K562 (cell line): ENCODE data around the gene KRTAP5-6. TPM values are rescaled to one million over a fixed set of nuclear protein-coding genes. Genes with fewer than 3 reads are reported as not detected.

ENCODE experiments used
- ATAC-seq: fragments of 200-7000 bp; cut with Tn5 transposase; 3 replicates; pipeline ENCODE4 v1.9.1; 2020; ENCODE audit warnings: moderate library complexity
- BruUV-seq: library from RNA; stranded (reverse); fragments of 400-500 nt; replicated peaks from 2 replicates; lab custom pipeline; 2021; lab: Mats Ljungman, UMichigan
- CTCF ChIA-PET: fragments of 300-600 bp; formaldehyde crosslinking; extraction: SDS; loops from one replicate; lab custom pipeline; 2021; ENCODE audit warnings: low intra/inter-chr PET ratio; lab: Yijun Ruan, JAX
- POLR2A ChIA-PET: fragments of 300-600, 350-650 bp; sonication (Branson Sonifier 250); formaldehyde crosslinking; extraction: SDS; loops from one replicate; lab custom pipeline; 2021; ENCODE audit warnings: antibody characterized with exemption, inconsistent platforms; lab: Yijun Ruan, JAX
- DNase-seq, 4 experiments: peaks; one replicate each; pipeline versions ENCODE4 v3.0.0 to v3.0.0-alpha.2; 2011 to 2018; ENCODE audit warnings: low spot score in 3 of 4, mixed read lengths in 3 of 4; ENCODE audit errors: extremely low read depth in 1 of 4
- FAIRE-seq: peaks from 2 replicates; lab custom pipeline; 2011; peaks lifted over from hg19 to GRCh38; lab: Jason Lieb, UNC
- H2AFZ ChIP-seq: 2 replicates; pipeline ENCODE4 v1.6.0; 2011; ENCODE audit warnings: low read depth, low read length, control low read depth, inconsistent platforms
- H3K27ac ChIP-seq: fragments of 200-600 bp; 3 replicates; pipeline ENCODE4 v1.8.0; 2011; ENCODE audit warnings: low read depth, mild to moderate bottlenecking, control low read depth, inconsistent platforms, low read length, moderate library complexity, mixed read lengths; ENCODE audit errors: extremely low read depth
- H3K27me3 ChIP-seq, 2 experiments: fragments of 300-600 bp in 1 of 2; 2 replicates in 1 of 2; 3 replicates in 1 of 2; pipeline versions ENCODE4 v1.6.0 to v1.8.0; 2011; ENCODE audit warnings: inconsistent platforms in 2 of 2, low read length in 2 of 2, mild to moderate bottlenecking in 1 of 2, mixed read lengths in 1 of 2, moderate library complexity in 1 of 2; ENCODE audit not compliant: control insufficient read depth in 2 of 2, insufficient read depth in 2 of 2
- H3K36me3 ChIP-seq: fragments of 300-600 bp; 3 replicates; pipeline ENCODE4 v1.8.0; 2011; ENCODE audit warnings: mild to moderate bottlenecking, low read length, inconsistent platforms; ENCODE audit not compliant: control insufficient read depth, insufficient read depth
- H3K4me1 ChIP-seq, 2 experiments: fragments of 200-600 bp in 1 of 2; replicated peaks in 1 of 2; 2 replicates in 1 of 2; 3 replicates in 1 of 2; pipeline versions ENCODE4 v1.5.1 to v1.8.0; 2011; ENCODE audit warnings: inconsistent platforms in 2 of 2, low read length in 2 of 2, mild to moderate bottlenecking in 1 of 2, mixed read lengths in 1 of 2, moderate library complexity in 1 of 2; ENCODE audit not compliant: control insufficient read depth in 2 of 2, insufficient read depth in 2 of 2
- H3K4me2 ChIP-seq: 2 replicates; pipeline ENCODE4 v1.6.1; 2011; ENCODE audit warnings: low read length, control low read depth, inconsistent platforms, mixed read lengths; ENCODE audit not compliant: insufficient read depth
- H3K4me3 ChIP-seq: fragments of 200-600 bp; sonication (generic), shearing (Covaris generic); 2 replicates; pipeline ENCODE4 v1.5.1; 2016; ENCODE audit warnings: control low read depth, inconsistent platforms
- H3K79me2 ChIP-seq: fragments of 200-600 bp; 3 replicates; pipeline ENCODE4 v1.8.0; 2011; ENCODE audit warnings: low read length, inconsistent platforms; ENCODE audit not compliant: control insufficient read depth, insufficient read depth
- H3K9ac ChIP-seq, 2 experiments: 2 replicates each; pipeline versions ENCODE4 v1.6.0 to v1.6.1; 2011; ENCODE audit warnings: low read depth in 2 of 2, low read length in 2 of 2, control low read depth in 1 of 2, inconsistent platforms in 1 of 2, mild to moderate bottlenecking in 1 of 2, mixed read lengths in 1 of 2; ENCODE audit not compliant: insufficient read depth in 1 of 2
- H3K9me1 ChIP-seq: one replicate; pipeline ENCODE4 v1.6.0; 2011; ENCODE audit warnings: inconsistent platforms, mild to moderate bottlenecking, low read length, moderate library complexity; ENCODE audit not compliant: control insufficient read depth, insufficient read depth
- H3K9me3 ChIP-seq: replicated peaks from 2 replicates; pipeline ENCODE4 v1.5.1; 2011; ENCODE audit warnings: low read depth, low read length, inconsistent platforms; ENCODE audit not compliant: control insufficient read depth, insufficient read depth
- H4K20me1 ChIP-seq: replicated peaks from 2 replicates; pipeline ENCODE4 v1.6.1; 2011; ENCODE audit warnings: low read length, inconsistent platforms, mixed read lengths; ENCODE audit not compliant: control insufficient read depth, insufficient read depth
- ATF6 ChIP-seq: sonication (generic); formaldehyde crosslinking; IDR thresholded peaks from 2 replicates; pipeline ENCODE4 v1.4.0; 2020; ENCODE audit warnings: mild to moderate bottlenecking, missing genetic modification reagents
- CHCHD3 ChIP-seq: fragments of 250-450 bp; sonication (Bioruptor Pico); IDR thresholded peaks from 2 replicates; pipeline ENCODE4 v2.1.2; 2022; ENCODE audit warnings: mild to moderate bottlenecking
- HNRNPUL1 ChIP-seq: fragments of 200-400 bp; formaldehyde crosslinking; IDR thresholded peaks from 2 replicates; pipeline ENCODE4 v1.6.1; 2017; ENCODE audit warnings: low read length
- NEUROD1 ChIP-seq: fragments of 150-350 bp; IDR thresholded peaks from 2 replicates; pipeline ENCODE4 v1.6.1; 2014; ENCODE audit warnings: borderline replicate concordance, low read length, low read depth; ENCODE audit not compliant: partially characterized antibody
- NONO ChIP-seq, 2 experiments: fragments of 200-400 bp in 1 of 2; fragments of 450-650 bp in 1 of 2; formaldehyde crosslinking in 1 of 2; IDR thresholded peaks; 2 replicates each; pipeline ENCODE4 v1.6.1; 2017; ENCODE audit warnings: low read depth in 2 of 2, mild to moderate bottlenecking in 2 of 2, moderate library complexity in 2 of 2, low read length in 1 of 2
- REST ChIP-seq, 2 experiments: fragments of 450-650 bp; formaldehyde crosslinking in 1 of 2; IDR thresholded peaks; 2 replicates each; pipeline versions ENCODE4 v1.4.0 to v1.6.1; 2014 to 2020; ENCODE audit warnings: mild to moderate bottlenecking in 2 of 2, borderline replicate concordance in 1 of 2, low read depth in 1 of 2
- SRSF9 ChIP-seq: fragments of 200-400 bp; formaldehyde crosslinking; IDR thresholded peaks from 2 replicates; pipeline ENCODE4 v1.6.1; 2017; ENCODE audit warnings: low read depth, low read length, borderline replicate concordance
- TEAD1 ChIP-seq, 2 experiments: fragments of 450-650 bp in 1 of 2; sonication (generic) in 1 of 2; formaldehyde crosslinking; IDR thresholded peaks; 2 replicates each; pipeline versions ENCODE4 v1.4.0 to v1.8.0; 2020 to 2022; ENCODE audit warnings: mild to moderate bottlenecking in 2 of 2, missing genetic modification reagents in 1 of 2
- WGBS: fragments of 100-300 bp; shearing (Covaris generic); methylation state at CpG from one replicate; pipeline ENCODE4 v1.1.6; 2016; ENCODE audit warnings: low coverage, mixed read lengths; ENCODE audit not compliant: insufficient coverage; ENCODE audit errors: missing lambda C conversion rate; 5-methylcytosine and 5-hydroxymethylcytosine counted together
- in situ Hi-C: fragments of 300-500 bp; cut with MboI; formaldehyde crosslinking; loops from 4 replicates; pipeline ENCODE4 v1.15.0; 2018; ENCODE audit warnings: inconsistent platforms, mixed read lengths
- intact Hi-C: fragments of 100-400 bp; cut with micrococcal nuclease; formaldehyde crosslinking; loops from 2 replicates; pipeline ENCODE4 v1.14.2; 2022
- polyA plus RNA-seq, 8 experiments: library from polyadenylated mRNA; depleted of rRNA in 4 of 8; stranded (reverse) in 5 of 8; unstranded in 3 of 8; fragments of >200 nt; fragmentation: Nextera tagmentation in 2 of 8; fragmentation: Illumina TruSeq in 1 of 8; extraction: Ambion mirVana in 2 of 8; extraction: Trizol in 1 of 8; gene quantifications; 2 replicates each; pipeline versions ENCODE4 v1.2.1 to v1.2.3, GENCODE V29; 2011 to 2014; ENCODE audit warnings: inconsistent platforms in 1 of 8, missing spikeins in 1 of 8
- total RNA-seq, 7 experiments: library from RNA; depleted of rRNA in 6 of 7; stranded (reverse); fragments of >200 nt in 6 of 7; fragmentation: Illumina TruSeq in 2 of 7; extraction: Trizol in 2 of 7; gene quantifications; 2 replicates each; pipeline versions ENCODE4 v1.2.1 to v1.2.3, GENCODE V29; 2011 to 2021; ENCODE audit warnings: low replicate concordance in 1 of 7
- TF ChIP-seq, protein P1 (sequence below): sonication (generic); formaldehyde crosslinking; IDR thresholded peaks from 2 replicates; pipeline ENCODE4 v1.8.1; 2023; ENCODE audit warnings: mild to moderate bottlenecking, missing genetic modification reagents, moderate library complexity

KRTAP5-6 gene
- total and polyA plus RNA-seq, 9 of the 15 experiments (the other 6 are each of a cell fraction or from before 2014, with no cell fraction given) = not detected

GRCh38 chr11:1682225-1682905, 14.6 kb upstream of the KRTAP5-6 start:
- in situ Hi-C loops = loop anchor here (25.0 kb wide), 1 partner anchor 330 kb away; no protein-coding TSS in a partner anchor
- 8% methylated on average over 15 of the region's 15 CpGs for WGBS
- no peaks in the 10 kb centered on the region for H3K9me3 ChIP-seq
- BruUV-seq = no TSS peak
- no peak overlapping the region for H3K4me3 ChIP-seq
- H2AFZ ChIP-seq = no peak overlapping the region
- H3K4me2 ChIP-seq = no peak overlapping the region
- peaks cover 8 to 31% of the 10 kb centered on the region in 2 experiments; a peak in 4 of 5 replicates for H3K27me3 ChIP-seq
- ChIA-PET POLR2A (interaction anchor here (0.6 kb wide), 1 partner anchor 537 kb away, joined by 4 read pairs; no protein-coding TSS in a partner anchor), CTCF (no interaction called here)
- no peak overlapping the region for H3K27ac ChIP-seq
- FAIRE-seq (no peak), DNase-seq (no peak), ATAC-seq (no peak)
- H3K36me3 ChIP-seq = no peaks in the 10 kb centered on the region
- no peak overlapping the region for H3K9ac ChIP-seq
- no peaks in the 10 kb centered on the region for H3K79me2 ChIP-seq
- H3K4me1 ChIP-seq = no peaks in the 10 kb centered on the region
- intact Hi-C loops = no loop called here
- no peaks in the 10 kb centered on the region for H4K20me1 ChIP-seq
- no peaks in the 10 kb centered on the region for H3K9me1 ChIP-seq
- no peak for TF ChIP-seq REST (IDR thresholded peaks at IDR 0.05; ENCODE audit: borderline replicate concordance)
- no peak for TF ChIP-seq REST (CRISPR knock-in tag; IDR thresholded peaks at IDR 0.05; ENCODE audit: low read depth)
- no peak for TF ChIP-seq NONO (IDR thresholded peaks at IDR 0.05; ENCODE audit: low read depth in 2 of 2, low read length in 1 of 2)
- TF ChIP-seq CHCHD3 = no peak
- no peak for TF ChIP-seq ATF6
- TF ChIP-seq, protein P1, sequence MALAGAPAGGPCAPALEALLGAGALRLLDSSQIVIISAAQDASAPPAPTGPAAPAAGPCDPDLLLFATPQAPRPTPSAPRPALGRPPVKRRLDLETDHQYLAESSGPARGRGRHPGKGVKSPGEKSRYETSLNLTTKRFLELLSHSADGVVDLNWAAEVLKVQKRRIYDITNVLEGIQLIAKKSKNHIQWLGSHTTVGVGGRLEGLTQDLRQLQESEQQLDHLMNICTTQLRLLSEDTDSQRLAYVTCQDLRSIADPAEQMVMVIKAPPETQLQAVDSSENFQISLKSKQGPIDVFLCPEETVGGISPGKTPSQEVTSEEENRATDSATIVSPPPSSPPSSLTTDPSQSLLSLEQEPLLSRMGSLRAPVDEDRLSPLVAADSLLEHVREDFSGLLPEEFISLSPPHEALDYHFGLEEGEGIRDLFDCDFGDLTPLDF (CRISPR knock-in tag) = no peak
- TF ChIP-seq SRSF9 = no peak
- no peak for TF ChIP-seq NEUROD1
- TF ChIP-seq TEAD1 (CRISPR knock-in tag; IDR thresholded peaks at IDR 0.05) = no peak
- no peak for TF ChIP-seq HNRNPUL1
